DMS53 treated with DMSO at 0.1 percent for 48 hours (cell line): Measurements from ENCODE around the gene MAS1L.
"Not testable (repeated sequence)": the region's sequence is repeated elsewhere in the genome, so short reads cannot be mapped to it uniquely, and the experiment has no call there.

Source experiments
- DNase-seq: peaks from one replicate; lab custom pipeline; 2025; ENCODE audit not compliant: unreplicated experiment; lab: John Stamatoyannopoulos, UW

Gene MAS1L

DNA sequence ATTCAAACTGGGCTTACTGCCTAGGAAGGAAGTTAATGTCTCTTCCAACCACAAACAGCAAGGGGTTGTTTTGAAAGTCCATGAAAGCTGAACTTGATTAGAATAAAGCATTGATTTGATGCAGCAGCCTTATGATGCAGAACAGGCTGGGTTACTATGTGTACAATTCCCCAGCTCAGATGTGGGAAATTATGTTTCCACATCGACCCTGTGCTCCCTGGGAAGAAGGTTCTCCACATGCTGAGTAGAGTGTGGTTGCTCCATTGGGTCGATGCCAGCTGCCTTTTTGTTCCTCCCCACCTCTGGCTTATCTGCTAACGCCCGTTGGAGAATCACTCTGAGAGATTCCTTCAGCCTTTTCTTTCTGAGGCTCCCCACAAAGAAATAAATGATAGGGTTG, 1.2 kb downstream of the MAS1L start:
- DNase-seq = no peak

DNA sequence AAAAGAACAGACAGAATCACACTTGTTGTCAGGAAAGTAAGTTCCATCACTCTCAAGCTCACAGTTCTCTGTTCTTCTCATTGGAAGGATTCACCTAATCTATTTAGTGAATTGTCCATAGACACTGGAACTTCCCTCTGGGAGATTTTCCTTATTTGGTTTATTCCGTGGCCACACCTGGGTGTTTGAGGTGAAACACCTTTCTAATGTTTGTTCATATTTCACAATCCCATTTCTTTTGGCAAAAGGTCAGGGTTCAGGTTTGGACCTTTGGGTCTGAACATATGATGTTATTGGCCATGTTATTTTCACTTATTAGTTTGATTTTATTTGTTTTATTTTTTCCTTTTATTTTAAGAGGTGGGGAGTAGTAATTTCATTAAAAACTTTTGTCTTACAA, 4.0 kb downstream of the MAS1L start:
- DNase-seq = no peak

DNA sequence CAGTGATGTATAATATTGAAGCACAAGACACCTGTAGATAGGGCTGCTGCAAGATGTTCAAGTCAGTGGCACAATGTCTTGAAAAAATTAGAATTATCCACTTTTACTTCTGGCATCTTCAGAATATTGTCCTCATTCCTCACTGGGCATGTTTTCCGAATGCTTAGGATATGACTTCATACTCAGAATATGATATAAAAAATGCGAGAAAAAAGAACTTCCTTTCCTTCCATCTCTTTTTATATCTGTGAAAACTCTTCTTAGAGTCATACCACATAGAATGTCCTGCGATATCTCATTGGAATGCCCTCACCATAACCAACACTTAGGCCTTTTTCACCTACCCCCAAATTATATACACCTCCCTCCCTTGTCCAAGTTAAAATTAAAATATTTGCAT, 4.6 kb downstream of the MAS1L start:
- no peak for DNase-seq

DNA sequence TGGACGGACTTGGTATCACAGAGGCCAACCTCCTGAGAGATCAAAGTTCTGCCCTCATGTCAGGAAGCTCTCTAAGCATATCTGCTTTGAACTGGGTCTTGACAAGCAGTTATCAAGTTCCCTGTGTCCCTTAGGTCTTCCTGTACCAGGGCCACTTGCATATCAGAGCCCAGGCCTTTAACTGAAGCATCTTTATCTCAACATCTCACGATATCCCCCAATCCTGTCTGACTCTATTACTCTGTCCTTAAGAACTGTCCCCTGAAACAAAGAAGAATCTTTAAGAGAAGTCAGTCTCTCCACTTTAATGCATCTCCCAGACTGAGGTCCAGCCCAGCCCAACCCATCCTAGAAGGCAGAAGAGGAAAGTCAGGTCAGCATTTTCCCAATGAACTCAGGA, 8.2 kb downstream of the MAS1L start:
- DNase-seq = no peak

DNA sequence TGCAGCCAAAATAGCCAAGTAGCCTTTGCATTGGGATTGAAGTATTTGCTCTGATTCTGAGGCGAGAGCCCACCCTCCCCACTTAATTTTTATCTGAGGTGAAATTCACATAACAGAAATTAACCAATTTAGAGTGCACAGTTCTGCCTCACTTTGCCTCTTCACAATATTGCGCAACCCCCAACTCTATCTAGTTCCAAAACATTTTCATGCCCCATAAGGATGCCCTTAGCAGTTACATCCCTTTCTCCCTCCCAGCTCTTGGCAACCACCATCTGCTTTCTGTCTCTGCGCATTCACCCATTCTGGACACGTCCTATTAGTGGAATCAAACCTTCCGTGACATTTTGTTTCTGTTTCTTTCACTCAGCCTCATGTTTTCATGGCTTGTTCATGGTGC, 9.0 kb downstream of the MAS1L start:
- DNase-seq = no peak

DNA sequence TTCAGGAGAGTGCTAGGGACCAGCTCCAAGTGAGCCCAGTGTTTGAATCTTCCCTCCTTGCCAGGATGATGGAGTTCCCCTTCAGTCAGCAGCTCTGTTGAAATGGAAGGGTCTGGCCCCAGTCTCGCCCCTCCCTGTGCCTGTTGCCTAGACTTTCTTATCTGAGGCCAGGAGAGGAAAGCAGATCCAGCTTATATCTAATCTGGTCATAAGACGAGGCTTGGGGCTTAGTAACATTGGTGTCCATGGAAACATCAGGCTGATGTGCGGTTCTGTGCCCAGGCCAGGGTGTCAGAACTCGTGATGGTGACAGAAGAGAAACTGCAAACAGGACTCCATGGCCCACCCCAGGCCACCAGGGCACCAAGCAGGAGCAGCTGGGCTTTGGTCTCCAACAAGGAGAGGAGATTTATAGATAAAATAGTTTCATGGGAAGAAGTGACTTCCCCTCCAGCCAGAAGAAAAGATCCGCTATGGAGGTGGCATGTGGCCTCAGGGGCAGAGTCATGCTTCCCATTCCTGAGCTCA, 9.8 kb downstream of the MAS1L start:
- DNase-seq = no peak

DNA sequence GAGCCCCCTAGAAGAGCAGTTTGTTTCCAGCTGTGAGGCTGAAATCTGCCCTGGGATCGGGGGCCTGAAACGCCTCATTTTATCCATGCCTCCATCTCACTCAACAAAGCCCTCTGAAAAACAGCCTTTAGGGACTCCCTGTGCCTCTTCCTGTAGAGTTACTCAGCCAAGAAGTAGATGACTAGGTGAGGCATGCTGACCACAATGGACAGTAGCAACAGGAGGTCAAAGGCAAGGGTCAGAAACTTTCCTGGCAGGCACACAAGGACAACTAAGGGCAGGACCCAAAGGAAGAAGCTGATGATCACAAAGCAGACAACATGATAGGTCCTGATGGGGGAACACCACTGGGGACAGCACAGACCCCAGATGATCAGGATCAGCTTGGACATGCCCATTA, 12.8 kb downstream of the MAS1L start:
- DNase-seq = no peak

DNA sequence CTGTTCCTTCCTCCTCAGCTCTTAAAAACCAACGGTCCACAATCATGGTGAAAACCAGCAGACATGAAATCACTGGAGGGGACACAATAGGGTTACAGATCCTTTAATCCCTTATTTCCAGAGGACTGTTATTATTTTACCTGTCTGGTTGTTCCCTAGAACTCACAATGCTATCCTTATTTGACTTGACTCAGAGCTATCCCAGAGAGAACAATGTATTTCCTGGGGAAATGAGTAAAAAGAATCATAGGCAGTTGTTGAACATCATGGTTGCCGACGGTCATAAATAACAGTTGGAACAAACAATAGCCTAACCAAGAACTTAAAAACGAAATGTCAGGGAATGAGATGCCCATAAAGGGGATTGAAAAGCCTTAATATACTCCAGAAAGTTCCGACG, 21.5 kb downstream of the MAS1L start:
- no peak for DNase-seq

DNA sequence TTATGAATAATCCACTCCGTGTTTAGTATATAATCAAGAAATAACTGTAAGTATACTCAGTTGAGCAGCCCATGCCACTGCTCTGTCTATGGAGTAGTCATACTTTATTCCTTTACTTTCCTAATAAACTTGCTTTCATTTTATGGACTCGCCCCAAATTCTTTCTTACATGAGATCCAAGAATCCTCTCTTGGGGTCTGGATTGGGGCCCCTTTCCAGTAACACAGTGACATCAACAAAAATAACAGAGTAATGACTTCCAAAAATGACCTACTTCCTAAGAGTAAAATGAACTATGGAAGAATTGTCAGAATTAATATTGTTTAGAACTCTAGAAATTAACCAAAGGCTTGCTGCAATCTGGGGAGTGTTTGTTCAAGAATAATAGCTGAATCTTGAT, 22.0 kb downstream of the MAS1L start:
- no peak for DNase-seq

DNA sequence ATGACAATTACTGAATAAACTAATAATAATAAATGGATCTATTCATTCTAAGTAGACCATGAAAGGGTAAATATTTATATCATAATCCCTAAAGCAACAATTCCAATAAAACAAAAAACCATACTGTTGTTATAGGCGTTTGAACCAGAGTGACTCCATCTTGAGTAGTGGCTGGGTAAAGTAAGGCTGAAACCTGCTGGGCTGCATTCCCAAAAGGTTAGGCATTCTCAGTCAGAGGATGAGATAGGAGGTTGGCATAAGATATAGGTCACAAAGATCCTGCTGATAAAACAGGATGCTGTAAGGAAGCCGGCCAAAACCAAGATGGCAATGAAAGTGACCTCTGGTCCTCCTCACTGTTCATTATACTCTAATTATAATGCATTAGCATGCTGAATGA, 22.5 kb downstream of the MAS1L start:
- DNase-seq = peak; percentile 12

DNA sequence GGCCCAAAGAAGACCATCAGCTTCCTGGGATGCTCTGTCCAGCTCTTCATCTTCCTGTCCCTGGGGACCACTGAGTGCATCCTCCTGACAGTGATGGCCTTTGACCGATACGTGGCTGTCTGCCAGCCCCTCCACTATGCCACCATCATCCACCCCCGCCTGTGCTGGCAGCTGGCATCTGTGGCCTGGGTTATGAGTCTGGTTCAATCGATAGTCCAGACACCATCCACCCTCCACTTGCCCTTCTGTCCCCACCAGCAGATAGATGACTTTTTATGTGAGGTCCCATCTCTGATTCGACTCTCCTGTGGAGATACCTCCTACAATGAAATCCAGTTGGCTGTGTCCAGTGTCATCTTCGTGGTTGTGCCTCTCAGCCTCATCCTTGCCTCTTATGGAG, 25.7 kb downstream of the MAS1L start:
- DNase-seq = no peak

DNA sequence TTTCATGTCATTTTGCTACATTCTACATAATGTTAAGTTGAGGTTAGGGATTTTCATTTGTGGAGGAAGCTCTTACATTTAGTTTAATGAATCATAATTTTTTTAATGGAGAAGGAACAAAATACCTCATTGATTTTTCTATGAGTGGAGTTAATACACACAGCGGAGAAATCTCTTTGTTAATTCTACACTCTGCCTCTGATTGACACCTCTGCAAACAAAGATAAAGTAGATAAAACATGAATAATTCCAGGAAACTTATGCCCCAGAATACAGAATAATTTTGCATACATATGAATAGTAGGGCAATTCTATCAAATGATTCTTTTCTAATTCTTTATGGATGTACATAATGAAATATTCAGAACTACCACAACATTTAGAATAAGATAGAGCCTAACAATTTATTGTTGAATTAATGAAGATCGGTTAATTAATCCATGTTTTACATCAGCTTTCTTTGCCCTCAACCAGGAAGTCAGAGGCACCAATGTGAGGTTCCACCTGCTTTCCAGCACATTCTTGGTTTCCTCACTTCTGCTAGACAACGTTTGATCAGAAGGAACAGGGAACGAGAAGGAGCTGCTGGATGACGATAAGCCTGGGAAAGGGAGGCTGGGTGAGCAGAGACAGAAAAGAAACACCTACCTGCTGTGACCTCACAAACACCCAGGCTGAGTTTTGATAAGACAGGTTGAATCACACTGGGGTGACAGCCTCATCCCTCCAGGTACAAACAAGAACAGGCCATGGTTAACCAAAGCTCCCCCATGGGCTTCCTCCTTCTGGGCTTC, 26.5 kb downstream of the MAS1L start:
- DNase-seq = no peak

DNA sequence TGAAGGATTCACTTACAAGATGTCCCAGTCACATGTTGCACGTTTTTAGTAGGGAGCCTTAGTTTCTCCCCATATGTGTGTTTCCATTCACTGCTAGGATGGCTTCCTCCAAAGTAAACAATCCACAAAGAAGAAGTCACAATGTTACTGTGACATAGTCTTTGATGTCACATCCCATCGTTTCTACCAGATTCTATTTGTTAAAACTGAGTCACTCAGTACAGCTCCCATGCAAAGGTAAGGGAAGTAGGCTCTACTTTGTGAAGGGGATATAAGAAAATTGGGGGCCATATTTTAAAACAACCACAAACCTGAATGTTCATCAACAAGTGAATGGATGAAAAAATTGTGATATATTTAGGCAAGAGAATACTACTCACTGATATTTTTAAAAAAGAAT, 30.8 kb downstream of the MAS1L start, which contains the start of the genes OR11A1 and OR2H1:
Gene OR11A1 (minus strand): TSS at position 101 of the 400 bp plus-strand sequence. CDS start 29,430 bp downstream, outside the sequence.
Gene OR2H1 (plus strand): TSS at position 185 of the 400 bp plus-strand sequence. CDS start 4,615 bp downstream, outside the sequence.
- DNase-seq = no peak

DNA sequence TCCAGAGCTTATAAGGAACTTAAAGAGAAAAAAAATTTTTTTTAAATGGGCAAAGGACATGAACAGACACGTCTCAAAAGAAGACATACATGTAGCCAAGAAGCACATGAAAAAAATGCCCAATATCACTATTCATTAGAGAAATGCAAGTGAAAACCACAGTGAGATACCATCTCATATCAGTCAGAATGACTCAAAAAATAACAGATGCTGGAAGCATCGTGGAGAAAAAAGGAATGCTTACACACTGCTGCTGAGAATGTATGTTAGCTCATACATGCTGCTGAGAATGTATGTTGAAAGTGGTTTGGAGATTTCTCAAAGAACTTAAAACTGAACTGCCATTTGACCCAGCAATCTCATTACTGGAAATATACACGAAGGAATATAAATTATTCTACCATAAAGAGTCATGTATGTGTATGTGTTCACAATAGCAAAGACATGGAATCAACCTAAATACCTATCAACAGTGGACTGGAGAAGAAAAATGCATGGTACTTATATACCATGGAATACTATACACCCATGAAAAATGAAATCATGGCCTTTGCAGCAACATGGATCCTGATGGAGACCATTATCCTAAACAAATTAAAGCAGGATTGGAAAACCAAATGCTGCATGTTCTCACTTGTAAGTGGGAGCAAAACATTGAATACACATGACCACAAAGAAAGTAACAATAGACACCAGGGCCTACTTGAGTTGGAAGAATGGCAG, 36.1 kb downstream of the MAS1L start:
- no peak for DNase-seq

DNA sequence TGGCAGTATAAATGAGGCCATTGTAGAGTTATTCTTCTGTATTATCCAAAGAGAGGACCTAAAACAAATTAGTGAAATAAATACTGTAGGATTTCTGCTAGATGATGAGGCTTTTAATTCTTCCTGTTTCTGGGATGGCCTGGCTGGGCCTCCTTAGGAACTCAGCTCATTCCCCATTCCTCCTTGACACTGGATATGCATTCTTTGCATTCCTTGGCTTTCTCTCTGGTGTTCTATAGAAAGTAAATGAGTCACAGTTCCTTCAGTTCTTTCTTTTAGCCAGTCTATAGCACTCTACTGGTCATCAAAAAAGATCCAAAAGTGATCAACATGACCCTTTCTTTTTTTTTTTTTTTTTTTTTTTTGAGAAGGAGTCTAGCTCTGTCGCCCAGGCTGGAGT, 40.1 kb downstream of the MAS1L start:
- no peak for DNase-seq

DNA sequence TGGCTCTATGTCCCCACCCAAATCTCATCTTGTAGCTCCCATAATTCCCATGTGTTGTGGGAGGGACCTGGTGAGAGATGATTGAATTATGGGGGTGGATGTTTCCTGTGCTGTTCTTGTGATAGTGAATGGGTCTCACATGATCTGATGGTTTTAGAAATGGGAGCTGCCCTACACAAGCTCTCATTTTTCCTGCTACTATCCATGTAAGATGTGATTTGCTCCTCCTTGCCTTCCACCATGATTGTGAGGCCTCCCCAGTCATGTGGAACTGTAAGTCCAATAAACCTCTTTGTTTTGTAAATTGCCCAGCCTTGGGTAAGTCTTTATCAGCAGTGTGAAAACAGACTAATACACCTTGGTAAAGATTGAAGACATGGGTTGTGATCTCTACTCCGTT, 43.7 kb downstream of the MAS1L start:
- not testable (repeated sequence) for DNase-seq

DNA sequence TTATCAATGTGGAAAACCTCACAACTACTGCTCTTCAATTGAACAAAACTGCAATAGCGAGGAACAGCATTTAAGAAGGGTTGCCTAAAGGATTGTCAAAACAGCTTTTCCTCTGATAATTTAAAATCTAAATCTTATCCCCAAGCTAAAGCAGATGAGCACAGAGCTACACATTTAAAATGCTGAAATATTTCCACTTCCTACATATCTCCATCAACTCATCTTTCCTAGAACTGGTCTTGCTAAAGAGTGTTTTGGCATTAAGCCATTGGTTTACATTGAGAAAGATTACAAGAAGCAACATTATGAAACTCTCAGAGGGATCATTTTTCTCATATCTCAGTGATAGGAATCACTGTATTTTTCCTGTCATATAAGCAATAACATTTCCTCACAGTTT, 45.0 kb downstream of the MAS1L start:
- no peak for DNase-seq

DNA sequence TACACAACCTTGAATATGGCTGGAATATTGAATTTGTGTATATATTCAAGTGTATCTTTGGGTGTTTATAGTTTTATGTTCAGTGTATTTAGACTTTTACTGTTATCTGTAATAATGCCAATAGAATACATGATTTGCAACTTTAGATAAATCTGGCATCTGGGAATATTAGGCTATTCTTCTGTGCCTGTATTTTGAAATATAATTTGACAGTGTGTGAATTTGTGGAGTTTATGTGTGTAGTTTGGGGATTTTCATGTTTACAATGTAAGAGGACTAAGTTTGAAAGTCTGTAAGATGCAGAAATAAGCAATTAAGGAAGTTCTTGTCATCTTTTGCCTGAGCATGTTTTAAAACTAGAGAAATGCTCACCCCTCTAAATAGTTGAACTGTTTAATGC, 48.8 kb downstream of the MAS1L start, which contains the start of gene OR10C1:
Gene OR10C1 (plus strand): TSS at position 301 of the 400 bp plus-strand sequence. CDS start 710 bp downstream, outside the sequence.
- DNase-seq = no peak

DNA sequence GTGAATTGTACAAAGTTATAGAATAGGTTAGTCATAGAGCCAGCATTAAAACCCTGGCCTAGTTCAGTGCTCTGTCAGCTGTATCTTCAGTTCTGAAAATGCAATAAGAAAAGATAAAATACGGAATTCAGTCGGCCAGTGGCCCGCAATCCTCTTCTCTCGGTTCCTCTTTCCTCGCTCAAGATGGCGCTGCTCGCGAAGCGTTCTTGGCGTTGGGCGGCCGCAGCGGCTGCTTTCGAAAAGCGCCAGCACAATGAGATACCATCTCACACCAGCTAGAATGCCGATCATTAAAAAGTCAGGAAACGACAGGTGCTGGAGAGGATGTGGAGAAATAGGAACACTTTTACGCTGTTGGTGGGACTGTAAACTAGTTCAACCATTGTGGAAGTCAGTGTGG, 51.0 kb downstream of the MAS1L start:
- not testable (repeated sequence) for DNase-seq
